Tibial nerve (tissue), 3 donors: ENCODE data around the gene TMEM44.

Source experiments
- POLR2A ChIP-seq, 2 donors: fragments of 450-650 bp; IDR thresholded peaks; one replicate each; pipeline ENCODE4 v1.6.1; 2017; ENCODE audit warnings: antibody characterized with exemption in 2 of 2, mild to moderate bottlenecking in 2 of 2, moderate library complexity in 2 of 2
- TF ChIP-seq, protein P1 (sequence below), 5 experiments: fragments of 200-600 bp in 3 of 5; fragments of 450-650 bp in 2 of 5; sonication (generic) in 3 of 5; IDR thresholded peaks; one replicate each; pipeline ENCODE4 v1.5.1; 2016 to 2019; ENCODE audit warnings: antibody characterized with exemption in 5 of 5, mild to moderate bottlenecking in 3 of 5, moderate library complexity in 2 of 5

DNA sequence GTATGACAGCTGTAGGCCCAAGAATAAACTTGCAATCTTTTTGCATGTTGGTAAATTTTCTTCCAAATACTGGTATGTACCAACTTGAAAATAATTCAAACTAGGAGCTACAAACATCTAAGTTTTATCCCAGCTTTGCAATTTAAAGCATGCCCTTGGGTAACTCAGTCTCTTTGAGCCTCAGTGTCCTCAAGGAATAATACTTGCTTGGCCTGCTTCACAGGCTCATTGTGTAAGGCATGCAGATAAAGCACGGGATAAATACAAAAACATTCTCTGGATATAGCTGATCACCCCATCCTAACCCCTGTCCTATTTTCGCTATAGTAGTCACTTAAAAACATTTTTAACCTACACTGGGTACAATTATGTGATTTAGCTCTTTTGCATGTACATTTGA is 9.6 kb upstream of the TMEM44 start:
- TF ChIP-seq, protein P1, sequence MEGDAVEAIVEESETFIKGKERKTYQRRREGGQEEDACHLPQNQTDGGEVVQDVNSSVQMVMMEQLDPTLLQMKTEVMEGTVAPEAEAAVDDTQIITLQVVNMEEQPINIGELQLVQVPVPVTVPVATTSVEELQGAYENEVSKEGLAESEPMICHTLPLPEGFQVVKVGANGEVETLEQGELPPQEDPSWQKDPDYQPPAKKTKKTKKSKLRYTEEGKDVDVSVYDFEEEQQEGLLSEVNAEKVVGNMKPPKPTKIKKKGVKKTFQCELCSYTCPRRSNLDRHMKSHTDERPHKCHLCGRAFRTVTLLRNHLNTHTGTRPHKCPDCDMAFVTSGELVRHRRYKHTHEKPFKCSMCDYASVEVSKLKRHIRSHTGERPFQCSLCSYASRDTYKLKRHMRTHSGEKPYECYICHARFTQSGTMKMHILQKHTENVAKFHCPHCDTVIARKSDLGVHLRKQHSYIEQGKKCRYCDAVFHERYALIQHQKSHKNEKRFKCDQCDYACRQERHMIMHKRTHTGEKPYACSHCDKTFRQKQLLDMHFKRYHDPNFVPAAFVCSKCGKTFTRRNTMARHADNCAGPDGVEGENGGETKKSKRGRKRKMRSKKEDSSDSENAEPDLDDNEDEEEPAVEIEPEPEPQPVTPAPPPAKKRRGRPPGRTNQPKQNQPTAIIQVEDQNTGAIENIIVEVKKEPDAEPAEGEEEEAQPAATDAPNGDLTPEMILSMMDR (IDR thresholded peaks at IDR 0.05) = no peak
- TF ChIP-seq POLR2A (IDR thresholded peaks at IDR 0.05) = no peak
